C4-2B (cell line): ENCODE measurements around the gene TBC1D9.

Experiments used
- CTCF ChIP-seq: fragments of 450-650 bp; conservative IDR thresholded peaks from 2 replicates; pipeline ENCODE4 v1.5.1; 2017; ENCODE audit warnings: mild to moderate bottlenecking
- ZFX ChIP-seq: fragments of 450-650 bp; IDR thresholded peaks from 2 replicates; pipeline ENCODE4 v1.6.1; 2017

DNA sequence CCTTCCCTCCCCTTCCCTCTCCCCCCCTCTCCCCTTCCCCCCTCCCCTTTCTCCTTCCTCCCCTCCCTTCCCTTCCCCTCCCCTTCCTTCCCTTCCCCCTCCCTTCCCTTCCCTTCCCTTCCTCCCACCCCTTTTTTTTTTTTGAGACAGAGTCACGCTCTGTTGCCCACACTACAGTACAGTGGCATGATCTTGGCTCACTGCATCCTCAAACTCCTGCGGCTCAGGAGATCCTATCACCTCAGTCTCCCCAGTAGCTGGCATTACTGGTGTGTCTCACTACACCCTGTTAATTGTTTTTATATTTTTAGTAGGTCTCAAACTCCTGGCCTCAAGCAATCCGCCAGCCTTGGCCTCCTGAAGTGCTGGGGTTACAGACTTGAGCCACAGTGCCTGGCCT lies 66.6 kb downstream of the TBC1D9 start:
- TF ChIP-seq CTCF (no peak), ZFX (no peak)
